Measurements from ENCODE around the gene DMD. TPM values are rescaled to one million over a fixed set of nuclear protein-coding genes. Genes with fewer than 3 reads are reported as not detected.

DMD gene
- total and polyA plus RNA-seq, 4 donors = 3.9 to 73.8 (median 11.2) TPM

- no peak for DNase-seq
- Histone ChIP-seq H3K9me3 (ENCODE audit: control insufficient read depth in 4 of 4, insufficient read depth in 3 of 4, low read length in 3 of 4) (no peaks in the 10 kb centered on the region), H3K36me3 (ENCODE audit: control insufficient read depth in 4 of 4, insufficient read depth in 4 of 4, low read length in 4 of 4) (no peaks in the 10 kb centered on the region), H3K4me3 (no peak overlapping the region), H3K9ac (ENCODE audit: insufficient read depth in 1 of 2, low read length in 2 of 2) (no peak overlapping the region), H3K4me1 (ENCODE audit: control insufficient read depth in 5 of 5, insufficient read depth in 5 of 5, low read length in 5 of 5) (no peaks in the 10 kb centered on the region), H3K27ac (ENCODE audit: low read depth in 1 of 2, low read length in 1 of 2) (no peak overlapping the region), H3K27me3 (ENCODE audit: control insufficient read depth in 3 of 3, insufficient read depth in 3 of 3, low read length in 2 of 3) (no peaks in the 10 kb centered on the region)
- no peak for ATAC-seq (ENCODE audit: insufficient read depth, low FRiP score)
- WGBS, 2 donors = 83 to 92% methylated on average over 7 of the region's 7 CpGs
- TF ChIP-seq, protein P1, sequence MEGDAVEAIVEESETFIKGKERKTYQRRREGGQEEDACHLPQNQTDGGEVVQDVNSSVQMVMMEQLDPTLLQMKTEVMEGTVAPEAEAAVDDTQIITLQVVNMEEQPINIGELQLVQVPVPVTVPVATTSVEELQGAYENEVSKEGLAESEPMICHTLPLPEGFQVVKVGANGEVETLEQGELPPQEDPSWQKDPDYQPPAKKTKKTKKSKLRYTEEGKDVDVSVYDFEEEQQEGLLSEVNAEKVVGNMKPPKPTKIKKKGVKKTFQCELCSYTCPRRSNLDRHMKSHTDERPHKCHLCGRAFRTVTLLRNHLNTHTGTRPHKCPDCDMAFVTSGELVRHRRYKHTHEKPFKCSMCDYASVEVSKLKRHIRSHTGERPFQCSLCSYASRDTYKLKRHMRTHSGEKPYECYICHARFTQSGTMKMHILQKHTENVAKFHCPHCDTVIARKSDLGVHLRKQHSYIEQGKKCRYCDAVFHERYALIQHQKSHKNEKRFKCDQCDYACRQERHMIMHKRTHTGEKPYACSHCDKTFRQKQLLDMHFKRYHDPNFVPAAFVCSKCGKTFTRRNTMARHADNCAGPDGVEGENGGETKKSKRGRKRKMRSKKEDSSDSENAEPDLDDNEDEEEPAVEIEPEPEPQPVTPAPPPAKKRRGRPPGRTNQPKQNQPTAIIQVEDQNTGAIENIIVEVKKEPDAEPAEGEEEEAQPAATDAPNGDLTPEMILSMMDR (IDR thresholded peaks at IDR 0.05; ENCODE audit: control extremely low read depth, extremely low read depth) = no peak
These were observed 1126.6 kb downstream of the DMD start for GRCh38 chrX:32084757-32085156.

- TF ChIP-seq, protein P1 (IDR thresholded peaks at IDR 0.05; ENCODE audit: control extremely low read depth, extremely low read depth) = no peak
- Histone ChIP-seq H3K27me3 (ENCODE audit: control insufficient read depth in 3 of 3, insufficient read depth in 3 of 3, low read length in 2 of 3) (peaks cover 0 to 2% (median 0%) of the 10 kb centered on the region in 3 donors), H3K27ac (ENCODE audit: low read depth in 1 of 2, low read length in 1 of 2) (no peak overlapping the region), H3K4me3 (no peak overlapping the region), H3K36me3 (ENCODE audit: control insufficient read depth in 4 of 4, insufficient read depth in 4 of 4, low read length in 4 of 4) (no peaks in the 10 kb centered on the region), H3K9me3 (ENCODE audit: control insufficient read depth in 4 of 4, insufficient read depth in 3 of 4, low read length in 3 of 4) (no peaks in the 10 kb centered on the region), H3K9ac (ENCODE audit: insufficient read depth in 1 of 2, low read length in 2 of 2) (no peak overlapping the region), H3K4me1 (ENCODE audit: control insufficient read depth in 5 of 5, insufficient read depth in 5 of 5, low read length in 5 of 5) (no peaks in the 10 kb centered on the region)
- WGBS, 2 donors = 79 to 94% methylated on average over 3 of the region's 3 CpGs
- DNase-seq = no peak
- ATAC-seq (ENCODE audit: insufficient read depth, low FRiP score) = no peak
These were observed 1163.1 kb downstream of the DMD start for GRCh38 chrX:32048285-32048684.

DNA sequence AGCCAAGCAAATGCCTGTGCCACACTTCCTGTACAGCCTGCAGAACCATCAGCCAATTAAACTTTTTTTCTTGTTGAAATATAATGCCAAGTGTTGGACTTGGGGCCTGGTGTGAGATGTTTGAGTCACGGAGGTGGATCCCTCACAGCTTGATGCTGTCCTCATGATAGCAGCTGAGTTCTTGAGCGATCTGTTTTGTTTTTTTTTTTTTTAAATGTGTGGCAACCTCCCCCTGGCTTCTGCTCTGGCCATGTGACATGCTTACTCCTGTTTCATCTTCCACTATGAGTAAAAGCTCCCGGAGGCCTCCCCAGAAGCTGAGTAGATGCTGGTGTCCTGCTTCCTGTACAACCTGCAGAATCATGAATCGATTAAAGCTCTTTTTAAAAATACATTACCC, 1166.2 kb downstream of the DMD start:
- H3K27ac ChIP-seq (ENCODE audit: low read depth in 1 of 2, low read length in 1 of 2) = no peak overlapping the region
- TF ChIP-seq, protein P1 (IDR thresholded peaks at IDR 0.05; ENCODE audit: control extremely low read depth, extremely low read depth) = no peak
- peaks cover 0 to 5% (median 0%) of the 10 kb centered on the region in 3 donors for H3K27me3 ChIP-seq (ENCODE audit: control insufficient read depth in 3 of 3, insufficient read depth in 3 of 3, low read length in 2 of 3)
- H3K36me3 ChIP-seq (ENCODE audit: control insufficient read depth in 4 of 4, insufficient read depth in 4 of 4, low read length in 4 of 4) = no peaks in the 10 kb centered on the region
- no peak overlapping the region for H3K4me3 ChIP-seq
- no peaks in the 10 kb centered on the region for H3K4me1 ChIP-seq (ENCODE audit: control insufficient read depth in 5 of 5, insufficient read depth in 5 of 5, low read length in 5 of 5)
- no peak overlapping the region for H3K9ac ChIP-seq (ENCODE audit: insufficient read depth in 1 of 2, low read length in 2 of 2)
- no peaks in the 10 kb centered on the region for H3K9me3 ChIP-seq (ENCODE audit: control insufficient read depth in 4 of 4, insufficient read depth in 3 of 4, low read length in 3 of 4)
- DNase-seq (no peak), ATAC-seq (ENCODE audit: insufficient read depth, low FRiP score) (no peak)
- 71 to 83% methylated on average over 4 of the region's 4 CpGs for WGBS, 2 donors

GRCh38 chrX:32041181-32041580, 1170.2 kb downstream of the DMD start:
- Histone ChIP-seq H3K27me3 (ENCODE audit: control insufficient read depth in 3 of 3, insufficient read depth in 3 of 3, low read length in 2 of 3) (peaks cover 0 to 5% (median 0%) of the 10 kb centered on the region in 3 donors), H3K9me3 (ENCODE audit: control insufficient read depth in 4 of 4, insufficient read depth in 3 of 4, low read length in 3 of 4) (no peaks in the 10 kb centered on the region), H3K36me3 (ENCODE audit: control insufficient read depth in 4 of 4, insufficient read depth in 4 of 4, low read length in 4 of 4) (no peaks in the 10 kb centered on the region), H3K27ac (ENCODE audit: low read depth in 1 of 2, low read length in 1 of 2) (no peak overlapping the region), H3K4me3 (no peak overlapping the region), H3K9ac (ENCODE audit: insufficient read depth in 1 of 2, low read length in 2 of 2) (no peak overlapping the region), H3K4me1 (ENCODE audit: control insufficient read depth in 5 of 5, insufficient read depth in 5 of 5, low read length in 5 of 5) (no peaks in the 10 kb centered on the region)
- DNase-seq = no peak
- TF ChIP-seq, protein P1 (IDR thresholded peaks at IDR 0.05; ENCODE audit: control extremely low read depth, extremely low read depth) = no peak
- no peak for ATAC-seq (ENCODE audit: insufficient read depth, low FRiP score)
- 70 to 85% methylated on average over 4 of the region's 4 CpGs for WGBS, 2 donors

Data from lung (tissue), 12 donors.